GM18870 (cell line): Measurements from ENCODE around the gene STX18.

Experiments
- ATAC-seq: cut with Tn5 transposase; IDR thresholded peaks from one replicate; pipeline ENCODE4 v1.9.1; 2021; ENCODE audit warnings: moderate library complexity; ENCODE audit not compliant: unreplicated experiment

Gene STX18

GRCh38 chr4:4407299-4408131, 134.3 kb downstream of the STX18 start:
- no peak for ATAC-seq

GRCh38 chr4:4406455-4407298, 135.2 kb downstream of the STX18 start:
- ATAC-seq = no peak

DNA sequence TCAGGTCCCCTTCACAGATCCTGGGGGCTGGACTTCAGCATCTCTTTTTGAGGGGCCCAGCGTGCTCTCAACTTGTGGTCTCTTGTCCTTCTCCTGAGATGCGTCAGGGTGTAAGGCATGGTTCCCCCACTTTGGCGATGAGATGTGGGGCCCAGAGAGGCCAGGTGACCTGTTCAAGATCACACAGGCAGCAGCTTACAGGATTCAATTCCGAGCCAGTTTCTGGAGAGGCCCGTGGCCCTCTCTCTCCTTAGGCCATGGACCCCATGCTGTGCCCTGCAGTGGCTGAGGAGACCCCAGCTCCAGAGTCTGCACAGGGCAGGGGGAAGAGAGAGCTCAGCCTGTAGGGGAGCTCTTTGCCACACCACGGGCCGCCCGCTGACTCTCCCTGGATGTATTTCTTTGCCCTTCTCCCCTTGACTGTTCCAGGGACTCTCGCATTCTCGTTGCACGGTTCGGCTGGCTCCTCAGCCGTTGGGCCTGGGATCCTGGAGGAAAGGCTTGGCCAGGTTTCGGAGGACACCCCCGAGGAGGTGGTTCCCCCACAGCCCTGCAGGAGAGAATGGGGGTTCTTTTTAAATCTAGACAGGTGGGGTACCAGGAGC, 136.4 kb downstream of the STX18 start:
- no peak for ATAC-seq

- no peak for ATAC-seq
Observed at GRCh38 chr4:4402966-4403365, 138.9 kb downstream of the STX18 start.

GRCh38 chr4:4401036-4401435, 140.8 kb downstream of the STX18 start:
- ATAC-seq = no peak

GRCh38 chr4:4398430-4398829, 143.4 kb downstream of the STX18 start:
- no peak for ATAC-seq

- ATAC-seq = no peak
Observed at GRCh38 chr4:4397441-4397819, 144.4 kb downstream of the STX18 start.

DNA sequence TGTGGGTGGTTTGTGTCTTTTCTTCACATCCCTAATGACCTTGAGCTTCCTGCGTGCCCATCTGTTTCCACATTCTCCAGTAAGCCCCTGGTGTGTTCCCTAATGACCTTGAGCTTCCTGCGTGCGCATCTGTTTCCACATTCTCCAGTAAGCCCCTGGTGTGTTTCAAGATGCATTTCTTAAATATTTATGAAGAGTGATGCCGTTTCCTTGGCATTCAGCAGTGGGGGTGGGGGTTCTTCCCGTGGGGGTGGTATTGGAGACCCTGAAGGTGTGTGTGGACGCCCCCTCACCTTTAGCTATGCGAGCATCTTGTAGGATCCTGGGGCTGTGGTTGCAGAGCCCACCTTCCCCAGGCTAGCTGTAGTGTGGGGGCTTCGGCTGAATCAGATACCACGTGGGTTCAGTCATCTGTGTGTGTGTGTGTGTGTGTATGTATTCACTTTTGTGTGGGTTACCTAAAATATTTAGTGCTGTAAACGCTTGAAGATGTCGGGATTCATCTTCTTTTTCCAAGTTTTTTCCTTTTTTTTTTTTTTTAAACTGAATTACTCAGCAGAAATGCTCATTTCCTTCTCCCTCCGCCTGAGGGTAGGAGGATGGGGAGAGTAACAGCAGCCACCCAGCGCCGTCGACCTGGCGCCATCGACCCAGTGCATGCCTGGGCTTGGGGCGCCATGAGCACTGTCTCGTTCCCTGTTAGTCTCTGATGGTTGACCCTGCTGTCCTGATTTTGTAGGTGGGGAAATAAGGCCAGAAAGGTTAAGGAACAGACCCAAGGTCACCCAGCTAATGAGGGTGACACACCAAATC, 145.0 kb downstream of the STX18 start:
- no peak for ATAC-seq

GRCh38 chr4:4395849-4396627, 145.8 kb downstream of the STX18 start:
- no peak for ATAC-seq

- no peak for ATAC-seq
Observed at GRCh38 chr4:4395371-4395770, 146.5 kb downstream of the STX18 start.

- ATAC-seq = no peak
Observed at GRCh38 chr4:4394644-4395043, 147.2 kb downstream of the STX18 start.

GRCh38 chr4:4392501-4393183, 149.2 kb downstream of the STX18 start:
- ATAC-seq = no peak

DNA sequence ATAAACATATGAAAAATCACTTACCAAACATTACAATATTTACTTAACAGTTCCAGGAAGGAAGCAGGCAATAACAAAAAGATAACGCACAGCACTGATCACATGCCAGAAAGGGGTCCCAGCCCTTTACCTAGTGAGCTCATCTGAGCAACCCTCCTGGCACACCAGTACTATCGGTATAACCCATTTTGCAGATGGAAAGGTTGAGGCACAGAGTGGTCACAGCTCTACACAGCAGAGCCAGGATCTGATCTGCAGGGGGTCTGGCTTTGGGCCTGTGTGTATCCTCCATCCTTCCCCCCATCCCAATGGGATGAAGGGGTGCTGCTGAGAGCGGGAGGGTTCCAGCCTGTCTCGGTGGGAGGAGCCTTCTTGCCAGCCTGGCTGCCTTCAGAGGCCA, 150.0 kb downstream of the STX18 start:
- no peak for ATAC-seq

GRCh38 chr4:4390515-4391240, 151.2 kb downstream of the STX18 start:
- no peak for ATAC-seq

GRCh38 chr4:4390046-4390445, 151.8 kb downstream of the STX18 start:
- ATAC-seq = no peak

DNA sequence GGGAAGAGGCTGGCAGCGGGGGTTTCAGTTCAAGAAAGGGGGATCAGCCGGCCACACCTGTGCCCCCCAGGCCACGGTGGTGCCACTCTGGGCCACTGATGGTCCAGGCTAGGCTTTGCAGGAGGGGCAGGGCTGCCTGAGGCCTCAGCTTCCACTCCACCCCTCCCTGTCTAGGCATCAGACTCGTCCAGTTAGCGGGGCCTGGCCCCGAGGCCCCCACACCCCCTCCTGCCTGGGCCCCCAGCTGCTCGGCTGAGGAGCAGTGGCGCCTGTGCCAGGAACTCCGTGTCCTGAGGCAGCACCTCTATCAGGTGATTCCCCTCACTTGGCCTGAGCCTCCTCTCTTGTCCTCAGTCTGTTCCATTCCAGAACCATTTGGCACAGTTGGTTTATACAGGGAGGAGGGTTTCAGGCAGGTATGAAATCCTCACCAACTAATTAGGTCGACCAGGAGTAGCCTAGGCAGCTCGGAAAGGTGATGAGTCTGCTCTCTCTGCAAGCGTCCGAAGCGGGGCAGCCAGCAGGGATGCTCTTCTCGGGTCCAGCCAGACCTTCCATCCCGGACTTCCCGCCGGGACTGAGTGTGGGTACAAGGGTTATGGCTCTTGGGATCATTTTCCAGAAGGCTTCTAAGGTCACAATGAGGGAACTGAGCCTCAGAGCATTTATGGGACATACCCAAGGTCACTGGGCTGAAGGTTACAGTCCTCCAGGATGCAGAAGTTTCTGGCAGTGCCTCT, 152.8 kb downstream of the STX18 start:
- no peak for ATAC-seq

DNA sequence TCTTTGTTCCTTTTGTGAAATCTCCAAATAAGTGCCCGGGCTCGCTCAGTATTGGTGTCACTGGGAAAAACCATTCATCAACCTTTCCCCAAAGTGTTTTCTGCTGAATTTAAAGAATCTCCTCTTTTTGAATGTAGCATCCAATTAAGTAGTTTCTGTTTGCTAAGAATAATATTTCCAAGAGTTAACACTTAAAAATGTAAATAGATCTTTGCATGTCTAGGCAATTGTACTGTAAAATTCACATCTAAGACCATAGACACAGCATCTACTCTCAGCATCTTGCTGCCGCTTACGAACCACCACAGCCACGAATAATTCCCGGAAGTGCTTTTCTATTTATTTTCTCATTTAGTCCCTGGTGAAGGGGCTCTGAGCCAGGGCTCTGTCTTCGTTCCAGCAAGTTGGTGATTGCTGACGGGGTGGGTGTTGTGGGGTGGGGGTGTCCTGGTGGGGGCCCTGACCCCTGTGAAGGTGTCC, 153.5 kb downstream of the STX18 start:
- no peak for ATAC-seq
